Memory B cell (primary cell): Measurements from ENCODE around the gene TMEM131L.

Experiments used
- ATAC-seq: fragments of 150-1000 bp; cut with Tn5 transposase; 2 replicates; pipeline ENCODE4 v1.10.0; 2021; ENCODE audit warnings: low read depth, mild to moderate bottlenecking, moderate library complexity
- DNase-seq, 2 donors: peaks; one replicate each; pipeline ENCODE4 v3.0.0; 2022; ENCODE audit warnings: low spot score in 2 of 2
- H3K27ac Mint-ChIP-seq: one replicate; pipeline ENCODE4 v1.8.0; 2022; ENCODE audit warnings: mild to moderate bottlenecking, moderate library complexity, mixed read lengths
- H3K27me3 Mint-ChIP-seq: one replicate; pipeline ENCODE4 v1.8.0; 2022; ENCODE audit warnings: mixed read lengths
- H3K36me3 Mint-ChIP-seq: one replicate; pipeline ENCODE4 v1.8.0; 2022; ENCODE audit warnings: mild to moderate bottlenecking, mixed read lengths
- H3K4me1 Mint-ChIP-seq: one replicate; pipeline ENCODE4 v1.8.0; 2022; ENCODE audit warnings: mixed read lengths
- H3K4me3 Mint-ChIP-seq: one replicate; pipeline ENCODE4 v1.8.0; 2022; ENCODE audit warnings: mild to moderate bottlenecking, moderate library complexity, mixed read lengths
- H3K9me3 Mint-ChIP-seq: one replicate; pipeline ENCODE4 v1.8.0; 2022; ENCODE audit warnings: mixed read lengths

The TMEM131L gene

GRCh38 chr4:153623491-153623890 lies 157.3 kb downstream of the TMEM131L start:
- Mint-ChIP-seq H3K27me3 (no peaks in the 10 kb centered on the region), H3K4me3 (no peak overlapping the region), H3K4me1 (peaks cover 4% of the 10 kb centered on the region), H3K36me3 (peaks cover 46% of the 10 kb centered on the region), H3K27ac (peak overlapping the region; percentile 62), H3K9me3 (no peaks in the 10 kb centered on the region)
- no peak for DNase-seq
- ATAC-seq = no peak

- H3K27ac Mint-ChIP-seq = peak overlapping the region; percentile 25
- no peaks in the 10 kb centered on the region for H3K9me3 Mint-ChIP-seq
- H3K27me3 Mint-ChIP-seq = no peaks in the 10 kb centered on the region
- peaks cover 57% of the 10 kb centered on the region for H3K36me3 Mint-ChIP-seq
- no peak for DNase-seq
- H3K4me3 Mint-ChIP-seq = no peak overlapping the region
- no peak for ATAC-seq
- peaks cover 2% of the 10 kb centered on the region for H3K4me1 Mint-ChIP-seq
Observed at GRCh38 chr4:153628796-153629315, 162.7 kb downstream of the TMEM131L start.

- Mint-ChIP-seq H3K9me3 (no peaks in the 10 kb centered on the region), H3K4me3 (no peak overlapping the region), H3K27me3 (no peaks in the 10 kb centered on the region), H3K4me1 (peaks cover 2% of the 10 kb centered on the region), H3K27ac (peak overlapping the region; percentile 63), H3K36me3 (peaks cover 62% of the 10 kb centered on the region)
- DNase-seq (no peak), ATAC-seq (no peak)
Observed at GRCh38 chr4:153629776-153630175, 163.6 kb downstream of the TMEM131L start.

GRCh38 chr4:153634738-153635353 lies 168.7 kb downstream of the TMEM131L start:
- H3K4me3 Mint-ChIP-seq = no peak overlapping the region
- peaks cover 3% of the 10 kb centered on the region for H3K4me1 Mint-ChIP-seq
- no peak overlapping the region for H3K27ac Mint-ChIP-seq
- no peaks in the 10 kb centered on the region for H3K27me3 Mint-ChIP-seq
- DNase-seq (no peak), ATAC-seq (peak; percentile 44)
- peaks cover 48% of the 10 kb centered on the region for H3K36me3 Mint-ChIP-seq
- peaks cover 2% of the 10 kb centered on the region for H3K9me3 Mint-ChIP-seq

- Mint-ChIP-seq H3K4me3 (no peak overlapping the region), H3K27ac (no peak overlapping the region), H3K36me3 (peaks cover 38% of the 10 kb centered on the region), H3K4me1 (peaks cover 6% of the 10 kb centered on the region), H3K27me3 (no peaks in the 10 kb centered on the region), H3K9me3 (peaks cover 2% of the 10 kb centered on the region)
- DNase-seq (no peak), ATAC-seq (no peak)
Observed at GRCh38 chr4:153635846-153636245, 169.7 kb downstream of the TMEM131L start.

- Mint-ChIP-seq H3K4me3 (no peak overlapping the region), H3K27ac (no peak overlapping the region), H3K27me3 (no peaks in the 10 kb centered on the region), H3K36me3 (peaks cover 34% of the 10 kb centered on the region), H3K4me1 (peaks cover 12% of the 10 kb centered on the region), H3K9me3 (peaks cover 2% of the 10 kb centered on the region)
- ATAC-seq (no peak), DNase-seq (no peak)
Observed at GRCh38 chr4:153637201-153637600, 171.0 kb downstream of the TMEM131L start.

GRCh38 chr4:153638011-153638410 lies 171.9 kb downstream of the TMEM131L start:
- H3K36me3 Mint-ChIP-seq = peaks cover 27% of the 10 kb centered on the region
- DNase-seq (no peak), ATAC-seq (no peak)
- no peak overlapping the region for H3K27ac Mint-ChIP-seq
- no peak overlapping the region for H3K4me3 Mint-ChIP-seq
- no peaks in the 10 kb centered on the region for H3K27me3 Mint-ChIP-seq
- peaks cover 2% of the 10 kb centered on the region for H3K9me3 Mint-ChIP-seq
- peaks cover 14% of the 10 kb centered on the region for H3K4me1 Mint-ChIP-seq

GRCh38 chr4:153638999-153639398 lies 172.8 kb downstream of the TMEM131L start:
- DNase-seq (no peak), ATAC-seq (no peak)
- Mint-ChIP-seq H3K4me1 (peaks cover 17% of the 10 kb centered on the region), H3K27me3 (no peaks in the 10 kb centered on the region), H3K4me3 (no peak overlapping the region), H3K9me3 (peaks cover 2% of the 10 kb centered on the region), H3K27ac (peak overlapping the region; percentile 70), H3K36me3 (peaks cover 25% of the 10 kb centered on the region)

- H3K36me3 Mint-ChIP-seq = peaks cover 17% of the 10 kb centered on the region
- peaks cover 17% of the 10 kb centered on the region for H3K4me1 Mint-ChIP-seq
- no peak overlapping the region for H3K4me3 Mint-ChIP-seq
- H3K27me3 Mint-ChIP-seq = no peaks in the 10 kb centered on the region
- H3K27ac Mint-ChIP-seq = peak overlapping the region; percentile 70
- DNase-seq (no peak), ATAC-seq (no peak)
- peaks cover 2% of the 10 kb centered on the region for H3K9me3 Mint-ChIP-seq
Observed at GRCh38 chr4:153639833-153640802, 174.0 kb downstream of the TMEM131L start.

GRCh38 chr4:153641532-153641931 lies 175.4 kb downstream of the TMEM131L start:
- Mint-ChIP-seq H3K36me3 (peaks cover 5% of the 10 kb centered on the region), H3K27ac (no peak overlapping the region), H3K27me3 (no peaks in the 10 kb centered on the region), H3K4me1 (peaks cover 17% of the 10 kb centered on the region), H3K9me3 (peaks cover 2% of the 10 kb centered on the region), H3K4me3 (no peak overlapping the region)
- ATAC-seq (no peak), DNase-seq (no peak)

GRCh38 chr4:153643406-153644383 lies 177.5 kb downstream of the TMEM131L start:
- DNase-seq (peak in 1 of 2 donors; percentile 45), ATAC-seq (peak; percentile 98)
- H3K4me1 Mint-ChIP-seq = peaks cover 22% of the 10 kb centered on the region
- no peaks in the 10 kb centered on the region for H3K9me3 Mint-ChIP-seq
- no peaks in the 10 kb centered on the region for H3K36me3 Mint-ChIP-seq
- no peak overlapping the region for H3K27ac Mint-ChIP-seq
- H3K27me3 Mint-ChIP-seq = no peaks in the 10 kb centered on the region
- H3K4me3 Mint-ChIP-seq = no peak overlapping the region

- no peak overlapping the region for H3K27ac Mint-ChIP-seq
- H3K27me3 Mint-ChIP-seq = no peaks in the 10 kb centered on the region
- peaks cover 16% of the 10 kb centered on the region for H3K4me1 Mint-ChIP-seq
- no peak overlapping the region for H3K4me3 Mint-ChIP-seq
- no peaks in the 10 kb centered on the region for H3K36me3 Mint-ChIP-seq
- ATAC-seq (no peak), DNase-seq (no peak)
- H3K9me3 Mint-ChIP-seq = no peaks in the 10 kb centered on the region
Observed at GRCh38 chr4:153645183-153645582, 179.0 kb downstream of the TMEM131L start.

GRCh38 chr4:153646261-153646660 lies 180.1 kb downstream of the TMEM131L start:
- Mint-ChIP-seq H3K4me3 (no peak overlapping the region), H3K4me1 (peaks cover 17% of the 10 kb centered on the region), H3K9me3 (no peaks in the 10 kb centered on the region), H3K27ac (no peak overlapping the region), H3K36me3 (no peaks in the 10 kb centered on the region), H3K27me3 (no peaks in the 10 kb centered on the region)
- ATAC-seq (no peak), DNase-seq (no peak)
